Peyer's patch (tissue), 4 donors: ENCODE measurements around the gene LRRK1. TPM values are rescaled to one million over a fixed set of nuclear protein-coding genes. Genes with fewer than 3 reads are reported as not detected.

Source experiments
- DNase-seq, 3 donors: peaks; one replicate each; pipeline ENCODE4 v3.0.0-alpha.2; 2017 to 2019
- H3K27ac ChIP-seq, 4 donors: fragments of 200-600 bp; sonication (generic); one replicate each; pipeline ENCODE4 v1.5.1; 2016 to 2019
- H3K27me3 ChIP-seq, 2 donors: fragments of 200-600 bp; sonication (generic); one replicate each; pipeline ENCODE4 v1.5.1; 2019
- H3K36me3 ChIP-seq, 3 donors: fragments of 200-600 bp; sonication (generic); one replicate each; pipeline ENCODE4 v1.5.1; 2016 to 2019
- H3K4me1 ChIP-seq, 4 donors: fragments of 200-600 bp; sonication (generic); one replicate each; pipeline ENCODE4 v1.5.1; 2016 to 2019
- H3K4me3 ChIP-seq, 4 donors: fragments of 200-600 bp; sonication (generic); 1 replicate in 3 of 4; 2 replicates in 1 of 4; pipeline ENCODE4 v1.5.1; 2016 to 2019; ENCODE audit warnings: mild to moderate bottlenecking in 1 of 4
- H3K9me3 ChIP-seq, 4 donors: fragments of 200-600 bp; sonication (generic); one replicate each; pipeline ENCODE4 v1.5.1; 2016 to 2019; ENCODE audit warnings: mild to moderate bottlenecking in 1 of 4
- CTCF ChIP-seq, 6 experiments: fragments of 450-650 bp in 4 of 6; fragments of 200-600 bp in 2 of 6; sonication (generic) in 1 of 6; IDR thresholded peaks; one replicate each; pipeline ENCODE4 v1.5.1; 2017 to 2019; ENCODE audit warnings: antibody characterized with exemption in 6 of 6, mild to moderate bottlenecking in 3 of 6, moderate library complexity in 1 of 6
- POLR2A ChIP-seq, 2 donors: fragments of 450-650 bp; IDR thresholded peaks; one replicate each; pipeline ENCODE4 v1.5.1; 2017; ENCODE audit warnings: antibody characterized with exemption in 2 of 2, mild to moderate bottlenecking in 2 of 2, moderate library complexity in 2 of 2
- total RNA-seq, 4 donors: library from RNA; depleted of rRNA; stranded (reverse); fragments of >200 nt; gene quantifications; one replicate each; pipeline ENCODE4 v1.1.0, GENCODE V29; 2016

Gene LRRK1
- total RNA-seq, 4 donors from 2014 or later: 49.2 to 66.0 (median 55.5) TPM

DNA sequence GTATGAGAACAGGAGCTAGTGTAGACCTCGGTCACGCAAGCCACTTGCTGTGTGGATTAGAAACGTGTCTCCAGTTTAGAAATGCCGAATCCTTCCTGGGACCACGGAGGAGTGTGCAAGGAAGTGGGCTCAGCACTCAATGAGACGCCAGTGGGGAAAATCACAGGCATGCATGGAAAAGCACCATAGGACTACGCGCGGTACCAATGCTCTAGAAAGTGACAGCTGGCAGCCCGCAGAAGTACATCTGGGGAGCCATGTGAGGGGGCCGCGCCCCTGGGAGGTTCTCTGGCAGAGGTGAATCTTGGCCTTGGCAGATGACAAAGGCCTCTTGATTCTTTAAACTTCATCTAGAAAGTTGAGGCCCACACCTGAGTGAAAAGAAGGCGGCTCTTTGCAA lies 99.3 kb downstream of the LRRK1 start:
- DNase-seq: peak in 1 of 3 donors; percentile 41
- Histone ChIP-seq H3K36me3 (peaks cover 0 to 43% (median 0%) of the 10 kb centered on the region in 3 donors), H3K9me3 (no peaks in the 10 kb centered on the region), H3K27ac (no peak overlapping the region), H3K4me3 (no peak overlapping the region), H3K27me3 (no peaks in the 10 kb centered on the region), H3K4me1 (peaks cover 0 to 3% (median 0%) of the 10 kb centered on the region in 4 donors)
- TF ChIP-seq POLR2A (IDR thresholded peaks at IDR 0.05) (no peak), CTCF (IDR thresholded peaks at IDR 0.05) (no peak)

DNA sequence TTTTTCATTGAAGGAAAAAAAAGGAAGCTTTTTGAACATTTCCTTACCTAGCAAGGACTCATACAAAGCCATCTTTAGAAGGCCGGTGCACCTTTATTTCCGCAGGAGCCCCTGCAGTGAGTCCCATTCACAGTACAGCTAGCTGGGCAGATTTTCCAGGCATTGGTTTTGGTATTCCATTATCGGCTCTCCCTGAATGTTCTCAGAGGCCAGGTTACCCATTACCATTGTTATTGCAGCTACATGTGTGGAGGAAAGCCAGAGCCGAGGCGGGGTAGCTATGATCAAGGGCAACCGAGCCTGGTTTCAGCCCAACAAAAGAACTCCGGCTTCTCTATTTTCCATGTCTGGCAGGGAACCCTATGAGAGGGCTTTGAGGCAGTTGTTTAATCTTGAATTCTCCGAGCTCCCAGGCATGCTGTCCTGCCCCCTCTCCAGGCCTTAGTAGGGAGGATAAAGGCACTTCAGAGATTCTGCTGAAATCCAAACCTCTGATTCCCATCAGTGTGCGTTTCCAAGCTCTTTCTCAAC lies 100.3 kb downstream of the LRRK1 start:
- H3K9me3 ChIP-seq: no peaks in the 10 kb centered on the region
- TF ChIP-seq POLR2A (IDR thresholded peaks at IDR 0.05) (no peak), CTCF (IDR thresholded peaks at IDR 0.05) (no peak)
- H3K4me1 ChIP-seq: peaks cover 0 to 3% (median 0%) of the 10 kb centered on the region in 4 donors
- peak in 1 of 3 donors; percentile 11 for DNase-seq
- no peak overlapping the region for H3K4me3 ChIP-seq
- no peak overlapping the region for H3K27ac ChIP-seq
- no peaks in the 10 kb centered on the region for H3K27me3 ChIP-seq
- H3K36me3 ChIP-seq: peaks cover 0 to 38% (median 0%) of the 10 kb centered on the region in 3 donors

DNA sequence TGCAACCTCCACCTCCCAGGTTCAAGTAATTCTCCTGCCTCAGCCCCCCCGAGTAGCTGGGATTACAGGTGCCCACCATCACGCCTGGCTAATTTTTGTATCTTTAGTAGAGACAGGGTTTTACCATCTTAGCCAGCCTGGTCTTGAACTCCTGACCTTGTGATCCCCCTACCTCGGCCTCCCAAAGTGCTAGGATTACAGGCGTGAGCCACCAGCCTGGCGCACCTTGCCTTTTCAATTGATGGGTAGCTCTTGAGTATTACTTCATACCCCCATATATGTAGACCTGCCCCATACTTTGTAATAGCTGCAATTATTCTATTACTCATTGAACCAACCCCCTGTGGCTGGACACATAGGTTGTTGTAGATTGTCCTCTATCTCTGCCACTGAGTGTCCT lies 101.3 kb downstream of the LRRK1 start:
- no peaks in the 10 kb centered on the region for H3K27me3 ChIP-seq
- peaks cover 0 to 44% (median 0%) of the 10 kb centered on the region in 3 donors for H3K36me3 ChIP-seq
- H3K4me3 ChIP-seq: no peak overlapping the region
- DNase-seq: peak in 1 of 3 donors; percentile 4
- TF ChIP-seq POLR2A (IDR thresholded peaks at IDR 0.05) (no peak), CTCF (IDR thresholded peaks at IDR 0.05) (no peak)
- no peak overlapping the region for H3K27ac ChIP-seq
- peaks cover 0 to 3% (median 0%) of the 10 kb centered on the region in 4 donors for H3K4me1 ChIP-seq
- no peaks in the 10 kb centered on the region for H3K9me3 ChIP-seq

GRCh38 chr15:101020945-101021344 lies 101.8 kb downstream of the LRRK1 start:
- Histone ChIP-seq H3K4me3 (no peak overlapping the region), H3K27ac (no peak overlapping the region), H3K9me3 (no peaks in the 10 kb centered on the region), H3K4me1 (peaks cover 0 to 3% (median 0%) of the 10 kb centered on the region in 4 donors), H3K36me3 (peaks cover 0 to 45% (median 0%) of the 10 kb centered on the region in 3 donors), H3K27me3 (no peaks in the 10 kb centered on the region)
- DNase-seq: peak in 1 of 3 donors; percentile 8
- TF ChIP-seq POLR2A (IDR thresholded peaks at IDR 0.05) (no peak), CTCF (IDR thresholded peaks at IDR 0.05) (no peak)

- Histone ChIP-seq H3K9me3 (no peaks in the 10 kb centered on the region), H3K4me3 (no peak overlapping the region), H3K36me3 (peaks cover 0 to 47% (median 0%) of the 10 kb centered on the region in 3 donors), H3K27ac (no peak overlapping the region), H3K4me1 (peaks cover 0 to 3% (median 0%) of the 10 kb centered on the region in 4 donors), H3K27me3 (no peaks in the 10 kb centered on the region)
- DNase-seq: peak in 1 of 3 donors; percentile 7
- no peak for TF ChIP-seq CTCF (IDR thresholded peaks at IDR 0.05)
- no peak for TF ChIP-seq POLR2A (IDR thresholded peaks at IDR 0.05)
Observed at GRCh38 chr15:101022306-101022705, 103.1 kb downstream of the LRRK1 start.
